Endothelial cell of umbilical vein (primary cell): ENCODE data around the gene GINS3. TPM values are rescaled to one million over a fixed set of nuclear protein-coding genes. Genes with fewer than 3 reads are reported as not detected.

Experiments
- BruUV-seq: library from RNA; stranded (reverse); fragments of 400-500 nt; replicated peaks from 2 replicates; lab custom pipeline; 2021; lab: Mats Ljungman, UMichigan
- CTCF ChIA-PET: fragments of 300-600, 350-600 bp; sonication (Branson Sonifier 250); formaldehyde crosslinking; loops from one replicate; lab custom pipeline; 2021; ENCODE audit warnings: antibody characterized with exemption, inconsistent platforms; lab: Charles Lee
- POLR2A ChIA-PET: fragments of 300-600, 350-600 bp; sonication (Branson Sonifier 250); formaldehyde crosslinking; loops from one replicate; lab custom pipeline; 2021; ENCODE audit warnings: antibody characterized with exemption, inconsistent platforms; lab: Charles Lee
- DNase-seq: peaks from one replicate; pipeline ENCODE4 v3.0.0-alpha.2; 2011; ENCODE audit warnings: low read depth, low spot score
- FAIRE-seq: peaks from 2 replicates; lab custom pipeline; 2011; peaks lifted over from hg19 to GRCh38; lab: Jason Lieb, UNC
- H2AFZ ChIP-seq: 2 replicates; pipeline ENCODE4 v1.6.0; 2012; ENCODE audit warnings: low read depth, low read length, control low read depth, inconsistent platforms
- H3K27ac ChIP-seq: 2 replicates; pipeline ENCODE4 v1.5.1; 2011; ENCODE audit warnings: low read depth, mild to moderate bottlenecking, control low read depth, low read length, moderate library complexity; ENCODE audit not compliant: insufficient read depth
- H3K27me3 ChIP-seq, 2 experiments: 2 replicates each; pipeline versions ENCODE4 v1.6.0 to v1.6.1; 2011; ENCODE audit warnings: low read length in 2 of 2, mixed read lengths in 1 of 2; ENCODE audit not compliant: control insufficient read depth in 2 of 2, insufficient read depth in 2 of 2
- H3K36me3 ChIP-seq, 2 experiments: 2 replicates in 1 of 2; 3 replicates in 1 of 2; pipeline ENCODE4 v1.5.1; 2011; ENCODE audit warnings: low read length in 2 of 2, mild to moderate bottlenecking in 1 of 2, moderate library complexity in 1 of 2; ENCODE audit not compliant: control insufficient read depth in 2 of 2, insufficient read depth in 2 of 2; ENCODE audit errors: extremely low read depth in 1 of 2
- H3K4me1 ChIP-seq: 3 replicates; pipeline ENCODE4 v1.5.1; 2011; ENCODE audit warnings: mild to moderate bottlenecking, low read length; ENCODE audit not compliant: control insufficient read depth, insufficient read depth; ENCODE audit errors: extremely low read depth
- H3K4me2 ChIP-seq: 2 replicates; pipeline ENCODE4 v1.6.1; 2011; ENCODE audit warnings: low read length, control low read depth, mixed read lengths; ENCODE audit not compliant: insufficient read depth
- H3K4me3 ChIP-seq, 3 experiments: fragments of 200-600 bp in 1 of 3; sonication (generic), shearing (Covaris generic) in 1 of 3; replicated peaks in 1 of 3; 2 replicates each; pipeline ENCODE4 v1.5.1; 2011 to 2016; ENCODE audit warnings: control low read depth in 3 of 3, low read length in 3 of 3, mild to moderate bottlenecking in 2 of 3, inconsistent platforms in 1 of 3, low read depth in 1 of 3, moderate library complexity in 1 of 3; ENCODE audit not compliant: insufficient read depth in 1 of 3
- H3K79me2 ChIP-seq: 2 replicates; pipeline ENCODE4 v1.6.0; 2012; ENCODE audit warnings: low read length, inconsistent platforms; ENCODE audit not compliant: control insufficient read depth, insufficient read depth
- H3K9ac ChIP-seq: replicated peaks from 2 replicates; pipeline ENCODE3; 2011; ENCODE audit warnings: low read length, control low read depth; ENCODE audit not compliant: insufficient read depth; ENCODE audit errors: extremely low read depth
- H3K9me1 ChIP-seq: replicated peaks from 3 replicates; pipeline ENCODE4 v1.6.0; 2011; ENCODE audit warnings: mild to moderate bottlenecking, low read length; ENCODE audit not compliant: control insufficient read depth, insufficient read depth; ENCODE audit errors: extremely low read depth
- H3K9me3 ChIP-seq: replicated peaks from 2 replicates; pipeline ENCODE4 v1.5.1; 2012; ENCODE audit warnings: low read length, inconsistent platforms; ENCODE audit not compliant: control insufficient read depth, insufficient read depth
- H4K20me1 ChIP-seq: replicated peaks from 2 replicates; pipeline ENCODE3; 2011; ENCODE audit warnings: mild to moderate bottlenecking, low read length; ENCODE audit not compliant: control insufficient read depth, insufficient read depth; ENCODE audit errors: extremely low read depth
- EZH2 ChIP-seq: IDR thresholded peaks from 2 replicates; pipeline ENCODE4 v1.6.1; 2012; ENCODE audit warnings: borderline replicate concordance, low read depth, mild to moderate bottlenecking, moderate library complexity, low read length, inconsistent platforms; ENCODE audit not compliant: severe bottlenecking
- FOS ChIP-seq: IDR thresholded peaks from 2 replicates; pipeline ENCODE4 v1.6.1; 2011; ENCODE audit warnings: mild to moderate bottlenecking, low read length, moderate library complexity, borderline replicate concordance; ENCODE audit not compliant: insufficient read depth
- GATA2 ChIP-seq: IDR thresholded peaks from 2 replicates; pipeline ENCODE4 v1.7.0; 2011; ENCODE audit warnings: low read depth, mild to moderate bottlenecking, moderate library complexity, mixed read lengths, low read length; ENCODE audit not compliant: insufficient read length, insufficient read depth
- JUN ChIP-seq: IDR thresholded peaks from 2 replicates; pipeline ENCODE4 v1.6.1; 2011; ENCODE audit warnings: borderline replicate concordance, low read depth; ENCODE audit not compliant: insufficient read length, insufficient read depth
- MYC ChIP-seq: IDR thresholded peaks from one replicate; pipeline ENCODE4 v1.6.1; 2011; ENCODE audit warnings: mild to moderate bottlenecking, low read depth, low read length
- POLR2A ChIP-seq: IDR thresholded peaks from 2 replicates; pipeline ENCODE4 v1.6.1; 2012; ENCODE audit warnings: low read depth, mild to moderate bottlenecking, control low read depth, low read length
- POLR2AphosphoS5 ChIP-seq: IDR thresholded peaks from 2 replicates; pipeline ENCODE4 v1.6.1; 2012; ENCODE audit warnings: low read depth, mild to moderate bottlenecking, control low read depth, low read length, moderate library complexity; ENCODE audit not compliant: insufficient read depth
- dilution Hi-C: fragments of 300-500 bp; cut with MboI; formaldehyde crosslinking; loops from one replicate; pipeline ENCODE4 v1.15.0; 2019; ENCODE audit warnings: low sequenced_read_pairs; ENCODE audit not compliant: extremely low pct_ligation_motif_present
- intact Hi-C: fragments of 100-400 bp; cut with micrococcal nuclease; formaldehyde crosslinking; loops from one replicate; pipeline ENCODE4 v1.10.0; 2022
- polyA plus RNA-seq, 4 experiments: library from polyadenylated mRNA; depleted of rRNA in 3 of 4; stranded (reverse) in 3 of 4; unstranded in 1 of 4; fragments of >200 nt; gene quantifications; 2 replicates each; pipeline versions ENCODE4 v1.2.1 to v1.2.3, GENCODE V29; 2011 to 2012; ENCODE audit warnings: missing spikeins in 1 of 4
- total RNA-seq: library from RNA; stranded (reverse); gene quantifications from 2 replicates; pipeline ENCODE4 v1.2.3, GENCODE V29; 2021
- TF ChIP-seq, protein P1 (sequence below): IDR thresholded peaks from 2 replicates; pipeline ENCODE4 v1.6.1; 2011; ENCODE audit not compliant: insufficient read depth, insufficient read length
- TF ChIP-seq, protein P2 (sequence below), 2 donors: IDR thresholded peaks; 1 replicate in 1 of 2; 2 replicates in 1 of 2; pipeline ENCODE4 v1.5.1; 2011; ENCODE audit warnings: low read length in 2 of 2, mild to moderate bottlenecking in 2 of 2, moderate library complexity in 2 of 2, control low read depth in 1 of 2, inconsistent platforms in 1 of 2, low read depth in 1 of 2; ENCODE audit not compliant: insufficient read depth in 1 of 2; ENCODE audit errors: extremely low read depth in 1 of 2

GINS3 gene
- total and polyA plus RNA-seq, 2 donors (not counting 3 experiments of a cell fraction or from before 2014, with no cell fraction given): 17.2 to 24.1 TPM

DNA sequence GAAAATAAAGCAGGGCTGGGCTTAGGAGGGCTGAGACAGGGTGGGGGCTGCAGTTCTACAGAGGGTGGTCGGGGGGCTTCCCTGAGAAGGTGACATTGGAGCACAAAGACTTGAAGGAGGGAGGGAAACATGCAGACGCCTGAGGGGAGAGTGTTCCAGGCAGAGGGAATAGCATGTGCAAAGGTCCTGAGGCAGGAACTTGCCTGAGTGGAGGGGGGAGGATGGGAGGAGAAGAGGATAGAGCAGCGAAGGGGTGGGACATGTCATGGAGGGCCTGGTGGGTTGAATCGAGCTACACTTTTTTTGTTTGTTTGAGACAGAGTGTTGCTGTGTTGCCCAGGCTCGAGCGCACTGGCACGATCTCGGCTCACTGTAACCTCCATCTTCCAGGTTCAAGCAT, 33.0 kb downstream of the GINS3 start:
- FAIRE-seq (no peak), DNase-seq (no peak)
- no TSS peak for BruUV-seq
- Histone ChIP-seq H3K9me3 (no peaks in the 10 kb centered on the region), H3K4me2 (no peak overlapping the region), H3K9me1 (no peaks in the 10 kb centered on the region), H3K4me3 (no peak overlapping the region), H2AFZ (no peak overlapping the region), H4K20me1 (no peaks in the 10 kb centered on the region), H3K27ac (no peak overlapping the region), H3K36me3 (no peaks in the 10 kb centered on the region), H3K27me3 (no peaks in the 10 kb centered on the region), H3K9ac (no peak overlapping the region), H3K79me2 (no peaks in the 10 kb centered on the region), H3K4me1 (no peaks in the 10 kb centered on the region)
- dilution Hi-C loops (no loop called here), intact Hi-C loops (no loop called here)
- TF ChIP-seq GATA2 (no peak), POLR2A (no peak), FOS (no peak), POLR2AphosphoS5 (no peak), JUN (no peak), MYC (no peak), EZH2 (no peak)
- TF ChIP-seq, protein P1, sequence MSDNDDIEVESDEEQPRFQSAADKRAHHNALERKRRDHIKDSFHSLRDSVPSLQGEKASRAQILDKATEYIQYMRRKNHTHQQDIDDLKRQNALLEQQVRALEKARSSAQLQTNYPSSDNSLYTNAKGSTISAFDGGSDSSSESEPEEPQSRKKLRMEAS: no peak
- TF ChIP-seq, protein P2, sequence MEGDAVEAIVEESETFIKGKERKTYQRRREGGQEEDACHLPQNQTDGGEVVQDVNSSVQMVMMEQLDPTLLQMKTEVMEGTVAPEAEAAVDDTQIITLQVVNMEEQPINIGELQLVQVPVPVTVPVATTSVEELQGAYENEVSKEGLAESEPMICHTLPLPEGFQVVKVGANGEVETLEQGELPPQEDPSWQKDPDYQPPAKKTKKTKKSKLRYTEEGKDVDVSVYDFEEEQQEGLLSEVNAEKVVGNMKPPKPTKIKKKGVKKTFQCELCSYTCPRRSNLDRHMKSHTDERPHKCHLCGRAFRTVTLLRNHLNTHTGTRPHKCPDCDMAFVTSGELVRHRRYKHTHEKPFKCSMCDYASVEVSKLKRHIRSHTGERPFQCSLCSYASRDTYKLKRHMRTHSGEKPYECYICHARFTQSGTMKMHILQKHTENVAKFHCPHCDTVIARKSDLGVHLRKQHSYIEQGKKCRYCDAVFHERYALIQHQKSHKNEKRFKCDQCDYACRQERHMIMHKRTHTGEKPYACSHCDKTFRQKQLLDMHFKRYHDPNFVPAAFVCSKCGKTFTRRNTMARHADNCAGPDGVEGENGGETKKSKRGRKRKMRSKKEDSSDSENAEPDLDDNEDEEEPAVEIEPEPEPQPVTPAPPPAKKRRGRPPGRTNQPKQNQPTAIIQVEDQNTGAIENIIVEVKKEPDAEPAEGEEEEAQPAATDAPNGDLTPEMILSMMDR (IDR thresholded peaks at IDR 0.05; ENCODE audit: extremely low read depth in 1 of 2, insufficient read depth in 1 of 2, low read depth in 1 of 2, low read length in 2 of 2): no peak
- CTCF ChIA-PET: no interaction called here
- POLR2A ChIA-PET: no interaction called here
